ENCODE measurements around the gene WNT3A.

DNA sequence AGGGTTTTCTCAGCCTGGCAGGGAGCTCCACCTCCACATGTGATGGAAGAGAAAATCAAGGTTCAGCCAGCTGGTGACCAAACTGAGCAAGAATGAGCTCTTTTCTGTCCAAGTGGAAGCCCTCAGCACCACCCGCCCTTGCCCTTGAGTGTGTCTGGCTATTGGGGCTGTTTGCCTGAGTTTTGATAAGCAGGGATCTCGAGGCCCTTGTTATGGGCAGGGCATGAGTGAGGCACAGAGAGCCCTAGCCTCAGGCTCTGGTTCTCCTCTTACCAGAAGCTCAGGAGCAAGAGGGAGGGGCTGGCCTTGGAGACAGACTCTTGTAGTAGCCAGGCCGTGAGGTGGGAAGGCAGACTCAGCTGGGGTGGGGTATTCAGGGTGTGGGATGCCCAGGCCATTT lies 38.2 kb downstream of the WNT3A start:
- TF ChIP-seq CTCF (conservative IDR thresholded peaks at IDR 0.05; ENCODE audit: low read depth, low read length) (no peak), RAD21 (IDR thresholded peaks at IDR 0.05; ENCODE audit: low read length) (no peak), POLR2A (IDR thresholded peaks at IDR 0.05; ENCODE audit: low read depth, low read length) (no peak), RFX5 (IDR thresholded peaks at IDR 0.05; ENCODE audit: low read depth, low read length) (no peak)
